ENCODE data around the gene SAPCD2.

Gene SAPCD2

DNA sequence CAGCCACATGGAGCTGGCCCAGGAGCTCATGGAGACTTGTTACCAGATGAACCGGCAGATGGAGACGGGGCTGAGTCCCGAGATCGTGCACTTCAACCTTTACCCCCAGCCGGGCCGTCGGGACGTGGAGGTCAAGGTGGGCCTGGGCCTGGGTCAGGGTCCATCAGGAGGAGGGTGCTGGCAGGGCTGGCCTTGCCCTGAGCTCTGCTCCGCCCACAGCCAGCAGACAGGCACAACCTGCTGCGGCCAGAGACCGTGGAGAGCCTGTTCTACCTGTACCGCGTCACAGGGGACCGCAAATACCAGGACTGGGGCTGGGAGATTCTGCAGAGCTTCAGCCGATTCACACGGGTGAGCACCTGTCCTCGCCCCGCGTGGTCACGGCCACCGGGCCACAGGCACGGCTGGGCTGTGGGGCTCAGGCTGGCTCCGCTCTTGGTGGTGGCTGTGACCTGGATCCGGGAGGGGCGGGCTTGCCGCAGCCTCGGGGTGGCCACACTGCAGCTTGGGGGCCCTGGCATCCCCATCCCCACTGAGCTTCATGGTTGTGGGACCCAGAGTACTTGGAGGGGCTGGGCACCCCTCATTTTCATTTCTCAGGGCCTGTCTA lies 37.1 kb upstream of the SAPCD2 start:
- no peak for DNase-seq

GRCh38 chr9:137106662-137107250 lies 36.4 kb upstream of the SAPCD2 start:
- no peak for DNase-seq

DNA sequence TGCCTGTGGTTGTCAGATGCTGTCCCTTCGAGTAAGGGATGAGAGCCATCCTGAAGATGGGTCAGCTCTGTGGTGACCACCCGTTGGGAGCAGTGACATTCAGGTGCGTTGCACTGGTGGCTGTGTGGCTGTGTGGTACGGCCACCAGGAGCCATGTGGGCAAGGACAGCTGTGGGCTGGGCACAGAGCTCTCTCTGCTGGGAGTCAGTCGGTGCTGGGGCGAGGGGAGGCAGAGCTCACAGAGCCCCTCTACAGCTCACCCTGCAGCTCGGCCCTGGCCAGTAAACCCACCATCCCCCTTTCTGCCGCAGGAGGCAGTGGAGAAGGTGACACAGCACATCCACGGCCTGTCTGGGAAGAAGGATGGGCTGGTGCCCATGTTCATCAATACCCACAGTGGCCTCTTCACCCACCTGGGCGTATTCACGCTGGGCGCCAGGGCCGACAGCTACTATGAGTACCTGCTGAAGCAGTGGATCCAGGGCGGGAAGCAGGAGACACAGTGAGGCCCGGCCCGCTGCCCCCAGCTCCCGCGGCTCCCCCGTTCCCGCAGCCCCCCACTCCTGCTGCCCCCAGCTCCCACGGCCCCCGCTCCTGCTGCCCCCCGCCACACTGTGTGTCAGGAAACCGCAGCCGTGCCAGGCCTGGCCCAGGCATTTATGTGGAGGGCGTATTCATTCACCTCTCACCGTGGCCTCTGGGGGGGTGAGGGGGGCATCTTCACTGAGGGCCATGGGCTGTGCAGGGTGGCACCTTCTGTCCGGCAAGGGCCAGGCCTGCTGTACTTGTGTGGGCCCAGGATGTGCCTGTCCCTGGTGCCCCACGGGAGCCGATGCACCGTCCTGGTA lies 35.7 kb upstream of the SAPCD2 start:
- DNase-seq = no peak

DNA sequence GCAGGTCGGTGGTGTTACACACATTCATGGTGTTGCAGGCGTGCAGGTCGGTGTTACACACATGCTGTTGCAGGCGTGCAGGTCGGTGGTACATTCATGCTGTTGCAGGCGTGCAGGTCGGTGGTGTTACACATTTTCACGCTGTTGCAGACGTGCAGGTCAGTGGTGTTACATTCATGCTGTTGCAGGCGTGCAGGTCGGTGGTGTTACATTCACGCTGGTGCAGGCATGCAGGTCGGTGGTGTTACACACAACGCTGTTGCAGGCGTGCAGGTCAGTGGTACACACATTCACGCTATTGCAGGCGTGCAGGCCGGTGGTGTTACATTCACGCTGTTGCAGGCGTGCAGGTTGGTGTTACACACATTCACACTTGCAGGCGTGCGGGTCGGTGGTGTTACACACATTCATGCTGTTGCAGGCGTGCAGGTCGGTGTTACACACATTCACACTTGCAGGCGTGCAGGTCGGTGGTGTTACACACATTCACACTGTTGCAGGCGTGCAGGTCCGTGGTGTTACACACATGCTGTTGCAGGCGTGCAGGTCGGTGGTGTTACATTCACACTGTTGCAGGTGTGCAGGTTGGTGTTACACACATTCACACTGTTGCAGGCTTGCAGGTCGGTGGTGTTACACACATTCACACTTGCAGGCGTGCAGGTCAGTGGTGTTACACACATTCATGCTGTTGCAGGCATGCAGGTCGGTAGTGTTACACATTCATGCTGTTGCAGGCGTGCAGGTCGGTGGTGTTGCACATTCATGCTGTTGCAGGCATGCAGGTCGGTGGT lies 33.0 kb upstream of the SAPCD2 start:
- no peak for DNase-seq

DNA sequence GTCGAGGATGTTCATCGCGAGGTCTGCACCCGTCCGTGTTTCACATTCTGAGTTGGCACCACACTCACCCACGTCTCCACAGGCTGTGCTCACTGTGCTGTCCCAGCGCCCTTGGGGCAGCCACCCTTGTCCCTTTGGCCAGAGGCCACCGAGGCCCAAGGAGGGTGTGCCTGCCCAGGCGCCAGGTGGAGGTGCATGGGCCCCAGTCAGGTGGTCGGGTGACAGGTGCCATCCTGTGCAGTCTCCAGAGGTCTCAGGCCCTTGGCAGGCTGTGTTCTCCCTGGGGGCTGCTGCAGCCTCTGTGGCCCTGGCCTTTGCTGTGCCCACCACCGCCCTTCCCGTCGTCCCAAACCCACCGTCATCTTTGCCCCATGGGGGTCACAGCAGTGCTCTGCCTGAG lies 28.9 kb upstream of the SAPCD2 start:
- no peak for DNase-seq

DNA sequence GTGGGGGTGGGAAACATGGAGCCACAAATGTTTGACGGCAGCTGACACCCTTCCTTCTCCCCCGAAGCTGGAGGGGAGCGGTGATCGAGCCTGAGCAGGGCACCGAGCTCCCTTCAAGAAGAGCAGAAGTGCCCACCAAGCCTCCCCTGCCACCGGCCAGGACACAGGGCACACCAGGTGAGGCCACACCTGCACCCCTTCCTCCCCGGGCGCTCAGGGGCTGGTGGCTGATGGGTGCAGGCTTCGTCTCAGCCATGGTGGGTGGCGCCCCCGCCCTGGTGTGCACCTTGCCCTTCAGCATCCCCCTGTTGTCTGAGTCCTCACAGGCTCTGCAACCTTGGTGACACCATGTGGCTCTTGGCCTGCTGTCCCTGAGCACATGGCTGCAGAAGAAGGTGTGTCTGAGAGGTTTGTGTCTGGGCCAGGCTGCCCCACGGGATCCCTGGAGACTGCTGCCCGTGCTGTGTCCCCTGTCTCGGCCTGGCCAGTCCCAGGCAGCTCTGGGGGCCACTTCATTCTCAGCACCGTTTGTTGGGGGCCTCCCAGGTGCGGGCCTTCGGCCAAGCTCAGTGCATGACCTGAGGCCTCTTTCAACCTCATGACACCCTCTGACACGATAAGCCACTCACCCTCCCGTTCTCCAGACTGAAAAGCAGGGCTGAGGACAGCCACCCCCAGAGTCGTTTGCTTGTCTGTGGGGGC lies 27.6 kb upstream of the SAPCD2 start:
- no peak for DNase-seq

GRCh38 chr9:137096785-137097546 lies 26.6 kb upstream of the SAPCD2 start:
- peak in 1 of 5 experiments; percentile 34 for DNase-seq

- DNase-seq = peak; percentile 65 to 96 (median 84)
These were observed 25.5 kb upstream of the SAPCD2 start for GRCh38 chr9:137095664-137096517.

GRCh38 chr9:137089232-137089947 lies 19.0 kb upstream of the SAPCD2 start:
- no peak for DNase-seq

DNA sequence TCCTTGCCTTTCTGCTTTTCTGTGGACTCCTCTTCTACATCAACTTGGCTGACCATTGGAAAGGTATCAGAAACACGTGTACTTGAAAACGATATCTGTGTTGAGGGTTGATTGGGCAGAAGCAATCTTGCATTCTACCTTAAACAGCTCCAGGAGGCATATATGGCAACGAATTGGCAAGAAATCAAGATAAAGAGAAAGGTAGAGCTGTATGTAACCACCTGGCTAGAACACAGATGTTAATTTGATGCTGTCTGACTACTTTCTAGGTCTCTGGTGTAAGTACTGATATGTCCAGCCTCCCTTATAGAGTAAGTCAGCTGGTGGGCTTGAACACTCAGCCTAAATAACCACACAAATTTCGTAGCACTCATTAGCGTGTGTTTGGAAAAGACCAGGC lies 17.8 kb upstream of the SAPCD2 start:
- DNase-seq = no peak

DNA sequence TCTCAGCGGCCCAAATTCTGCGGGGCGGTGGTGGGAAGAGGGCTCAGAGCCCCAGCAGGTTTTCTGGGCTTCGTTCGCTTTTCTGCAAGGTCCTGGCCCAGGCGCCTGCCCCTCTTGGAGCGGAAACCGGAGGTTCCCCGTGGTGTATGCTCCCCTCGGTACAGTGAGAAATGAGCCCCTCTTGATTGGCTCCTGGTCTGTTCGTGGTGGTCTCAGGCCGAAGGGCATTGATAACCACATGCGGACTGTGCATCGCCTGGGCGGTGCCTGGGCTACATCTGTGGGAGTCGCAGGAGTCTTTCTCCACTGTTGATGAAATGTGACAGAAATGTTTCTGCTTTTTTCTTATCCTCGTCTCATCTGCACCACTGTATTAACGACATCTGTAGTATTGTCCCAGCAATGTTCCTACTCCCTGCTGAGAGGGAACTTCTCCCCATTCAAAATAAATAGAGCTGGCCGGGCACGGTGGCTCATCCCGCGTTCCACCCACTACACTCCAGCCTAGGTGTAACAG lies 17.1 kb upstream of the SAPCD2 start:
- peak in 1 of 5 experiments; percentile 57 for DNase-seq

DNA sequence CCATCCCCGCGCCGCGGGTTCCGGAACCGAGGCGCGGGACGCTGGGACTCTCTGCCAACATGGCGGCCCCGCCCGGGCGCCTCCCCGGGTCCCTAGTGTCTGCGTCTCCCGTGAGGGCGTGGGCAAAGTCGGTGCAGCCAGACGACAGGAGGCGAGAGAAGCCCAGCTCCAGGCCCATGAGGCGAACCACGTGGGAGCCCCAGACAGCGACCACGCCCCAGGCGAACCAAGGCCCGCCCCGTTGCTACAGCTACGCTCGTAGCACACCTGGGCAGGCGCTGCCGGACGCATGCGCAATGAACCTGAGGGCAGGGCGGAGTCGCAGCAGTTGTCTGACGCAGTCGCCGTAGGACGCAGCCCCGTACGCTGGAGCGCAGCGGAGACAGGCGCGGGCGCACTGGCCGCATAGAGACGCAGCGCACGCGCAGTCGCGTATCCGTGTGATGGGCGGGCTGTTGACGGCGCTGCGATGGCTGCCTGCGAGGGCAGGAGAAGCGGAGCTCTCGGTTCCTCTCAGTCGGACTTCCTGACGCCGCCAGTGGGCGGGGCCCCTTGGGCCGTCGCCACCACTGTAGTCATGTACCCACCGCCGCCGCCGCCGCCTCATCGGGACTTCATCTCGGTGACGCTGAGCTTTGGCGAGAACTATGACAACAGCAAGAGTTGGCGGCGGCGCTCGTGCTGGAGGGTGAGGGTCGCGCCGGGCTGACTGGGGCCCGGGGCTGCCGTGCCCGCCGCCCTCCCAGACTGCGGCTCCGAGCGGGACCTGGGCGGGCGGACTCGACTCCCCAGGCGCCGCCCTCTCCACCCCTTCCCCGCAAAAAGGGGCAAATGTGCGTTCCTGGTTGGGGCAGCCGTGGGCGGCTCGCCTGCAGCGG lies 16.4 kb upstream of the SAPCD2 start, which contains the start of gene MAN1B1:
Gene MAN1B1 (plus strand): TSS at position 455 of the 878 bp plus-strand sequence. CDS start 15 bp downstream, at position 470.
- DNase-seq = peak; percentile 98 to 100 (median 100)

- peak in 1 of 5 experiments; percentile 41 for DNase-seq
These were observed 15.7 kb upstream of the SAPCD2 start for GRCh38 chr9:137085920-137086530.

DNA sequence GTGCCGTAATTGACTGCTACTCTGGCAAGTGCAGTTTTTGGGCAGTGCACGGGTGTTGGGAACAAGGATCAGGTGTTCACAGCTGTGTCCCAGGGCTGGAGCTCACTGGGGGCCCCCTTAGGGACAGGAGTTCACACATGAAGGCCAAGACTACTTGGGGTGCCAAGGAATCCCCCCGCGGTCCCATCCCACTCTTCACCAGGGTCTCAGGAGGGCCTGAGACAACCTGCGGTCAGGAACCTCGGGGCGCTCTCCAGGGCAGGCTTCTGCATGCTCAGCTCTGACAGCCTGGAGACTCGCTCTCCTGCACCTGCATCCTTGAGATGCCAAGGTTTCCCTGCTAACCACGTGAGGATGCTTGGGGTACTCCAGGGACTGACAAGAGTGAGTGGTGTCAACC lies 14.2 kb upstream of the SAPCD2 start:
- no peak for DNase-seq

- no peak for DNase-seq
These were observed 13.1 kb upstream of the SAPCD2 start for GRCh38 chr9:137083394-137084004.

GRCh38 chr9:137082925-137083290 lies 12.6 kb upstream of the SAPCD2 start:
- DNase-seq = no peak

DNA sequence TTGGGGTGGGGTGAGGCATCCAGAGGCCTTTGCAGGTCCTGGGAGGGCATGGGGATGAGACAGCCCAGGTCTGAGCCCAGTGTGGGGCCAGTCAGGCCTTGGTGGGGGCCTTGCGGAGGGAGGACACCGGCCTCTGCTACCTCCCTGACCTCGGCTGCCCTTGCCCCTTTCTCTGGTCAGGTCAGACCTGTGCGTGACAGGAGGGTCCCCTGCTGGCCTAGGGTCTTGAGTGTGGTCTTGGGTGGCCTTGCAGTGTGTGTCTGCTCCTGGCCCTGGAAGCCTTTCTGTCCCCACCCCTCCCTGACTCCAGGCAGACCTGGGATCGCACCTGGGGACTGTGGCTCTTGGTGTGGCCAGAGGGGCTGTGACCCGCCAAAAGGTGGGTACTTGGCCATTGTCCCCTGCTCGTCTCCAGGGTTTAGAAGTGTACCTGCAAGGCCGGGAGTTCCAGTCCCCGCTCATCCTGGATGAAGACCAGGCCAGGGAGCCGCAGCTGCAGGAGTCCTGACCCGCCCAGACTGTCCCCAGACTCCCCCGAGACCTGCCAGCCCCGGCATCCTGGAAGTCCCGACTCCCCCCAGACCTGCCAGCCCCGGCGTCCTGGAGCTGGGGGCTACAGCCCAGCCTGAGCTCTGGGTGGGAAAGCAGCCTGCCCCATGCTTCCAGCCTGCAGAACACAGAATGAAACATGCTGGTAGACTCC lies 12.0 kb upstream of the SAPCD2 start:
- DNase-seq = no peak
